ENCODE measurements around the gene SLAMF9. TPM values are rescaled to one million over a fixed set of nuclear protein-coding genes. Genes with fewer than 3 reads are reported as not detected.

The SLAMF9 gene
- total RNA-seq, 1 experiment from 2014 or later: 8.7 TPM

GRCh38 chr1:159974350-159974965 is 20.4 kb upstream of the SLAMF9 start:
- CTCF ChIA-PET: no interaction called here

DNA sequence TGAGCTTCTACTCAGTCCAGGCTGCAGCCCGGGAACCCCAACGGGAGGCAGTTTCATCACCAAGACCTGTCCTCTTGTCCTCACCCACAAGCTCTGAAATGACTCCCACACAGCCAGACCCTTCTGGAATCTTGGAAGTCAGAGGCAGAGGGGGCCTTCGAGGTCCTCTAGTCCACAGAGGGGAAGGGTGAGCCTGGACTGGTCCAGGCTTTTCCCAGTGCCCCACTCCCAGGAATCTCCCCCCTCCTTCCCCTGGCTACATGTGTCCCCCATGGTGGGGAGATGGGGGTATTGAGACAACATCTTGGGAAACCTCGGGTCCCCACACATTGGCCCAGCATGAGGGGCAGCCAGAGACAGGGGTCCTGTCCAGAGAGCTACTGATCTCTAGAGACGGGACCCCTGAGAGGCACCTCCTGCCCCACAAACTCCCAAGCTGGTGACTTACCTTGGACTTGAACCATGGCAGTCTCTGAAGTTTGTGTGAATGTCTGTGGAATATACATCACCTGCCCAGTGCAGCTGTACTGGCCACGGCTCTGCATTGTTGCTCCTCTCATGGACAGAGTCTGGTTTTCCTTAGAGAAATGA is 19.4 kb upstream of the SLAMF9 start:
- POLR2A ChIA-PET (ENCODE audit: unreplicated experiment): no interaction called here
- Histone ChIP-seq H4K20me1 (ENCODE audit: low read length) (no peaks in the 10 kb centered on the region), H3K79me2 (ENCODE audit: low read length) (no peaks in the 10 kb centered on the region), H3K9me3 (ENCODE audit: low read length) (no peaks in the 10 kb centered on the region), H3F3A (ENCODE audit: low read length, unreplicated experiment) (no peaks in the 10 kb centered on the region), H3K36me3 (ENCODE audit: low read depth, low read length) (no peaks in the 10 kb centered on the region), H3K4me1 (ENCODE audit: insufficient read depth, low read length) (no peaks in the 10 kb centered on the region), H3K9ac (ENCODE audit: low read length) (no peak overlapping the region), H3K4me2 (ENCODE audit: low read length) (no peak overlapping the region), H3K27me3 (ENCODE audit: low read length) (peaks cover 3% of the 10 kb centered on the region; the same call in 1 of the 2 replicates), H3K9me2 (replicated peaks; ENCODE audit: low read length) (no peaks in the 10 kb centered on the region), H3K4me3 (ENCODE audit: low read length) (no peak overlapping the region), H2AFZ (ENCODE audit: low read length) (no peak overlapping the region), H3K27ac (ENCODE audit: low read length) (no peak overlapping the region)
- no peak for ATAC-seq
- TF ChIP-seq EZH2phosphoT487 (IDR thresholded peaks at IDR 0.05; ENCODE audit: borderline replicate concordance, low read length) (no peak), EZH2 (IDR thresholded peaks at IDR 0.05; ENCODE audit: low read length, unreplicated experiment) (no peak), CTCF (conservative IDR thresholded peaks at IDR 0.05; ENCODE audit: low read depth, low read length) (no peak)
- DNase-seq: no peak
- CTCF ChIA-PET: no interaction called here
- intact Hi-C loops (cut with micrococcal nuclease): no loop called here
- no TSS peak for BruUV-seq (replicated peaks)

More at GRCh38 chr1:159974350-159974965, 20.4 kb upstream of the SLAMF9 start:
- DNase-seq: no peak
- no peaks in the 10 kb centered on the region for H3K9me3 ChIP-seq (ENCODE audit: low read length)
- no peak overlapping the region for H2AFZ ChIP-seq (ENCODE audit: low read length)
- POLR2A ChIA-PET (ENCODE audit: unreplicated experiment): interaction anchor here (0.6 kb wide), 1 partner anchor 602 kb away, joined by 4 read pairs; no protein-coding TSS in a partner anchor
- peaks cover 3% of the 10 kb centered on the region; the same call in 1 of the 2 replicates for H3K27me3 ChIP-seq (ENCODE audit: low read length)
- no peaks in the 10 kb centered on the region for H3F3A ChIP-seq (ENCODE audit: low read length, unreplicated experiment)
- H4K20me1 ChIP-seq (ENCODE audit: low read length): no peaks in the 10 kb centered on the region
- ATAC-seq: no peak
- intact Hi-C loops (cut with micrococcal nuclease): no loop called here
- no peaks in the 10 kb centered on the region for H3K36me3 ChIP-seq (ENCODE audit: low read depth, low read length)
- BruUV-seq (replicated peaks): no TSS peak
- H3K4me2 ChIP-seq (ENCODE audit: low read length): no peak overlapping the region
- H3K79me2 ChIP-seq (ENCODE audit: low read length): no peaks in the 10 kb centered on the region
- no peak overlapping the region for H3K27ac ChIP-seq (ENCODE audit: low read length)
- H3K4me1 ChIP-seq (ENCODE audit: insufficient read depth, low read length): no peaks in the 10 kb centered on the region
- no peaks in the 10 kb centered on the region for H3K9me2 ChIP-seq (replicated peaks; ENCODE audit: low read length)
- H3K9ac ChIP-seq (ENCODE audit: low read length): no peak overlapping the region
- no peak overlapping the region for H3K4me3 ChIP-seq (ENCODE audit: low read length)
- TF ChIP-seq CTCF (conservative IDR thresholded peaks at IDR 0.05; ENCODE audit: low read depth, low read length): no peak
- no peak for TF ChIP-seq EZH2 (IDR thresholded peaks at IDR 0.05; ENCODE audit: low read length, unreplicated experiment)
- no peak for TF ChIP-seq EZH2phosphoT487 (IDR thresholded peaks at IDR 0.05; ENCODE audit: borderline replicate concordance, low read length)
